HG03095 (cell line): ENCODE measurements around the gene S100A6.
"Not testable (repeated sequence)": the region's sequence is repeated elsewhere in the genome, so short reads cannot be mapped to it uniquely, and the experiment has no call there.

Experiments
- ATAC-seq: cut with Tn5 transposase; IDR thresholded peaks from one replicate; pipeline ENCODE4 v1.9.1; 2021; ENCODE audit warnings: moderate library complexity; ENCODE audit not compliant: unreplicated experiment

The S100A6 gene

GRCh38 chr1:153565529-153566374 is 30.0 kb upstream of the S100A6 start, which contains the start of gene S100A2:
Gene S100A2 (minus strand): TSS chr1:153565844. CDS start chr1:153563877, 1,967 bp downstream.
- no peak for ATAC-seq

- ATAC-seq, result no peak
Measured at GRCh38 chr1:153563991-153564390, 28.2 kb upstream of the S100A6 start.

GRCh38 chr1:153563483-153563901 is 27.7 kb upstream of the S100A6 start:
- ATAC-seq, result no peak

- not testable (repeated sequence) for ATAC-seq
Measured at GRCh38 chr1:153562021-153562420, 26.2 kb upstream of the S100A6 start.

- ATAC-seq, result no peak
Measured at GRCh38 chr1:153561466-153561985, 25.7 kb upstream of the S100A6 start.

GRCh38 chr1:153560771-153561465 is 25.1 kb upstream of the S100A6 start:
- ATAC-seq, result no peak

- ATAC-seq, result no peak
Measured at GRCh38 chr1:153560241-153560640, 24.4 kb upstream of the S100A6 start.

- ATAC-seq, result no peak
Measured at GRCh38 chr1:153557877-153558276, 22.1 kb upstream of the S100A6 start.

GRCh38 chr1:153556348-153556747 is 20.6 kb upstream of the S100A6 start:
- no peak for ATAC-seq

GRCh38 chr1:153553830-153554541 is 18.2 kb upstream of the S100A6 start:
- no peak for ATAC-seq

- ATAC-seq, result no peak
Measured at GRCh38 chr1:153553096-153553495, 17.3 kb upstream of the S100A6 start.

- no peak for ATAC-seq
Measured at GRCh38 chr1:153552335-153552734, 16.5 kb upstream of the S100A6 start.

GRCh38 chr1:153550827-153551500 is 15.2 kb upstream of the S100A6 start:
- no peak for ATAC-seq

- ATAC-seq, result no peak
Measured at GRCh38 chr1:153550398-153550758, 14.6 kb upstream of the S100A6 start.

- no peak for ATAC-seq
Measured at GRCh38 chr1:153549741-153550397, 14.1 kb upstream of the S100A6 start.

- ATAC-seq, result no peak
Measured at GRCh38 chr1:153548722-153549688, 13.2 kb upstream of the S100A6 start, which contains the start of gene S100A3. Gene S100A3 (minus strand): TSS chr1:153549258. CDS start chr1:153548485, 773 bp downstream.

- ATAC-seq, result no peak
Measured at GRCh38 chr1:153547560-153548551, 12.1 kb upstream of the S100A6 start.
